HepG2 (cell line): ENCODE measurements around the gene PIR. TPM values are rescaled to one million over a fixed set of nuclear protein-coding genes. Genes with fewer than 3 reads are reported as not detected.

Experiments used
- ATAC-seq: fragments of 200-7000 bp; cut with Tn5 transposase; 3 replicates; pipeline ENCODE4 v1.9.1; 2020; ENCODE audit warnings: mild to moderate bottlenecking, moderate library complexity
- BruUV-seq: library from RNA; stranded (reverse); fragments of 400-500 nt; replicated peaks from 2 replicates; lab custom pipeline; 2021; lab: Mats Ljungman, UMichigan
- CTCF ChIA-PET: fragments of 300-600 bp; formaldehyde crosslinking; extraction: SDS; loops from one replicate; lab custom pipeline; 2021; ENCODE audit warnings: low total read pairs, inconsistent platforms, low intra/inter-chr PET ratio; lab: Yijun Ruan, JAX
- POLR2A ChIA-PET: fragments of 350-600 bp; sonication (Branson Sonifier 250); formaldehyde crosslinking; loops from one replicate; lab custom pipeline; 2020; ENCODE audit warnings: antibody characterized with exemption, inconsistent platforms; lab: Yijun Ruan, JAX
- DNase-seq: peaks from one replicate; pipeline ENCODE4 v3.0.0-alpha.2; 2015; ENCODE audit warnings: low spot score
- FAIRE-seq: peaks from 3 replicates; lab custom pipeline; 2011; peaks lifted over from hg19 to GRCh38; lab: Jason Lieb, UNC
- H2AFZ ChIP-seq: one replicate; pipeline ENCODE4 v1.6.1; 2011; ENCODE audit warnings: low read length, inconsistent platforms
- H3K27ac ChIP-seq: fragments of 300-600 bp; 3 replicates; pipeline ENCODE4 v1.8.0; 2011; ENCODE audit warnings: mixed run types, mild to moderate bottlenecking, mixed read lengths, low read length, inconsistent platforms; ENCODE audit not compliant: insufficient read depth; ENCODE audit errors: extremely low read length
- H3K27me3 ChIP-seq, 2 experiments: fragments of 200-600 bp in 1 of 2; 2 replicates in 1 of 2; 3 replicates in 1 of 2; pipeline versions ENCODE4 v1.6.0 to v1.8.0; 2011; ENCODE audit warnings: low read length in 2 of 2, mild to moderate bottlenecking in 2 of 2, moderate library complexity in 2 of 2, inconsistent platforms in 1 of 2; ENCODE audit not compliant: insufficient read depth in 2 of 2, control insufficient read depth in 1 of 2
- H3K36me3 ChIP-seq, 2 experiments: fragments of 200-600 bp in 1 of 2; replicated peaks in 1 of 2; 2 replicates in 1 of 2; 3 replicates in 1 of 2; pipeline versions ENCODE4 v1.5.1 to v1.8.0; 2011; ENCODE audit warnings: low read length in 2 of 2, inconsistent platforms in 1 of 2; ENCODE audit not compliant: insufficient read depth in 2 of 2, control insufficient read depth in 1 of 2
- H3K4me1 ChIP-seq: 2 replicates; pipeline ENCODE4 v1.5.1; 2012; ENCODE audit warnings: low read length, inconsistent platforms; ENCODE audit not compliant: insufficient read depth
- H3K4me2 ChIP-seq: 2 replicates; pipeline ENCODE4 v1.6.0; 2011; ENCODE audit warnings: low read depth, low read length, inconsistent platforms
- H3K4me3 ChIP-seq, 3 experiments: fragments of 200-600 bp in 1 of 3; sonication (generic), shearing (Covaris generic) in 1 of 3; replicated peaks in 1 of 3; 2 replicates each; pipeline ENCODE4 v1.5.1; 2011 to 2016; ENCODE audit warnings: low read length in 3 of 3, inconsistent platforms in 2 of 3, low read depth in 2 of 3, mild to moderate bottlenecking in 2 of 3, control low read depth in 1 of 3, mixed read lengths in 1 of 3; ENCODE audit not compliant: insufficient read depth in 1 of 3
- H3K79me2 ChIP-seq: one replicate; pipeline ENCODE4 v1.6.1; 2011; ENCODE audit warnings: low read length, inconsistent platforms; ENCODE audit not compliant: insufficient read depth
- H3K9ac ChIP-seq: 2 replicates; pipeline ENCODE4 v1.6.0; 2011; ENCODE audit warnings: mild to moderate bottlenecking, low read depth, low read length, inconsistent platforms; ENCODE audit not compliant: insufficient read depth
- H3K9me3 ChIP-seq: 2 replicates; pipeline ENCODE4 v1.5.1; 2012; ENCODE audit warnings: mild to moderate bottlenecking, low read length
- H4K20me1 ChIP-seq: 2 replicates; pipeline ENCODE4 v1.6.0; 2011; ENCODE audit warnings: inconsistent platforms, mild to moderate bottlenecking, low read length, moderate library complexity; ENCODE audit not compliant: insufficient read depth
- AGO1 ChIP-seq: fragments of 200-400 bp; formaldehyde crosslinking; IDR thresholded peaks from 2 replicates; pipeline ENCODE4 v1.6.1; 2017; ENCODE audit warnings: mild to moderate bottlenecking, low read depth, low read length, moderate library complexity; ENCODE audit not compliant: poor library complexity, severe bottlenecking
- CHD2 ChIP-seq: IDR thresholded peaks from 2 replicates; pipeline ENCODE4 v1.6.1; 2011; ENCODE audit warnings: low read depth, low read length, improper control_type of control experiment
- CTCF ChIP-seq: sonication (generic); formaldehyde crosslinking; IDR thresholded peaks from 2 replicates; pipeline ENCODE4 v1.5.0; 2020; ENCODE audit warnings: mild to moderate bottlenecking, missing genetic modification reagents, moderate library complexity
- GPBP1L1 ChIP-seq: sonication (generic); formaldehyde crosslinking; IDR thresholded peaks from 2 replicates; pipeline ENCODE4 v1.5.0; 2020; ENCODE audit warnings: mild to moderate bottlenecking, missing genetic modification reagents
- PATZ1 ChIP-seq: sonication (generic); formaldehyde crosslinking; IDR thresholded peaks from 2 replicates; pipeline ENCODE4 v1.4.0; 2020; ENCODE audit warnings: missing genetic modification reagents
- SOX13 ChIP-seq, 3 experiments: fragments of 450-650 bp in 1 of 3; sonication (generic) in 1 of 3; formaldehyde crosslinking in 1 of 3; IDR thresholded peaks in 2 of 3; conservative IDR thresholded peaks in 1 of 3; 2 replicates each; pipeline versions ENCODE4 v1.5.0 to v1.6.1; 2016 to 2020; ENCODE audit warnings: antibody characterized with exemption in 1 of 3, mild to moderate bottlenecking in 1 of 3, missing compliant biosample characterization in 1 of 3, missing genetic modification reagents in 1 of 3, moderate library complexity in 1 of 3
- ZFX ChIP-seq: sonication (generic); formaldehyde crosslinking; IDR thresholded peaks from 2 replicates; pipeline ENCODE4 v1.4.0; 2020; ENCODE audit warnings: mild to moderate bottlenecking, low read depth, missing genetic modification reagents, moderate library complexity
- ZNF10 ChIP-seq: sonication (generic); formaldehyde crosslinking; IDR thresholded peaks from 2 replicates; pipeline ENCODE4 v1.4.0; 2020; ENCODE audit warnings: mild to moderate bottlenecking, low read depth, missing genetic modification reagents, borderline replicate concordance
- ZNF431 ChIP-seq: sonication (generic); formaldehyde crosslinking; IDR thresholded peaks from 2 replicates; pipeline ENCODE4 v1.9.0; 2022; ENCODE audit warnings: missing genetic modification reagents, low read depth, mild to moderate bottlenecking, borderline replicate concordance
- WGBS: methylation state at CpG from one replicate; pipeline ENCODE4 v1.1.6; 2017; ENCODE audit warnings: low lambda C conversion rate; 5-methylcytosine and 5-hydroxymethylcytosine counted together
- in situ Hi-C: cut with HindIII; loops from 2 replicates; pipeline ENCODE4 v1.10.0; 2017; ENCODE audit warnings: low pct_unique_long_range_greater_than_20kb; ENCODE audit not compliant: extremely low pct_ligation_motif_present
- intact Hi-C: fragments of 100-400 bp; cut with micrococcal nuclease; formaldehyde crosslinking; loops from one replicate; pipeline ENCODE4 v1.10.0; 2022; ENCODE audit not compliant: unreplicated experiment
- polyA plus RNA-seq, 8 experiments: library from polyadenylated mRNA; depleted of rRNA in 3 of 8; stranded (reverse) in 7 of 8; unstranded in 1 of 8; fragments of >200 nt; fragmentation: Illumina TruSeq in 4 of 8; extraction: Trizol in 4 of 8; gene quantifications; 2 replicates each; pipeline versions ENCODE4 v1.2.1 to v1.2.3, GENCODE V29; 2011 to 2016; ENCODE audit warnings: low read depth in 4 of 8, missing spikeins in 1 of 8, mixed read lengths in 1 of 8; ENCODE audit not compliant: insufficient read depth in 1 of 8
- total RNA-seq, 5 experiments: library from RNA; depleted of rRNA; stranded (reverse); fragments of >200 nt; fragmentation: Illumina TruSeq; extraction: Trizol; gene quantifications; 2 replicates each; pipeline ENCODE4 v1.2.3, GENCODE V29; 2016; ENCODE audit warnings: low read depth in 1 of 5

PIR gene
- total and polyA plus RNA-seq, 2 of the 13 experiments (the other 11 are each of a cell fraction or from before 2014, with no cell fraction given) = 12.2 to 38.0 TPM

GRCh38 chrX:15382813-15383212 is 110.3 kb downstream of the PIR start:
- ChIA-PET POLR2A (no interaction called here), CTCF (no interaction called here)
- WGBS = 92% methylated on average over 7 of the region's 8 CpGs
- Histone ChIP-seq H3K4me1 (peaks cover 14% of the 10 kb centered on the region), H4K20me1 (no peaks in the 10 kb centered on the region), H3K27ac (no peak overlapping the region), H3K36me3 (no peaks in the 10 kb centered on the region), H3K9ac (no peak overlapping the region), H3K79me2 (no peaks in the 10 kb centered on the region), H3K9me3 (no peaks in the 10 kb centered on the region), H3K4me3 (no peak overlapping the region), H3K4me2 (no peak overlapping the region), H2AFZ (no peak overlapping the region), H3K27me3 (no peaks in the 10 kb centered on the region)
- BruUV-seq = no TSS peak
- FAIRE-seq (no peak), DNase-seq (no peak), ATAC-seq (no peak)
- in situ Hi-C loops (no loop called here), intact Hi-C loops (no loop called here)
- no peak for TF ChIP-seq GPBP1L1 (CRISPR knock-in tag)
- 0 out of 2 replicates have a peak, but pooled peaks have one; percentile 3 for TF ChIP-seq CTCF (CRISPR knock-in tag)

GRCh38 chrX:15376956-15377355 is 116.2 kb downstream of the PIR start:
- H3K9me3 ChIP-seq = no peaks in the 10 kb centered on the region
- no peak overlapping the region for H3K9ac ChIP-seq
- CTCF ChIA-PET = no interaction called here
- in situ Hi-C loops = no loop called here
- no peaks in the 10 kb centered on the region for H3K79me2 ChIP-seq
- no peaks in the 10 kb centered on the region for H4K20me1 ChIP-seq
- DNase-seq = no peak
- POLR2A ChIA-PET = no interaction called here
- no peak overlapping the region for H3K4me3 ChIP-seq
- BruUV-seq = no TSS peak
- WGBS = 100% methylated on average over 1 of the region's 1 CpG
- intact Hi-C loops = no loop called here
- no peak overlapping the region for H3K4me2 ChIP-seq
- no peak overlapping the region for H2AFZ ChIP-seq
- no peaks in the 10 kb centered on the region for H3K27me3 ChIP-seq
- no peak for FAIRE-seq
- no peak overlapping the region for H3K27ac ChIP-seq
- H3K36me3 ChIP-seq = no peaks in the 10 kb centered on the region
- no peaks in the 10 kb centered on the region for H3K4me1 ChIP-seq
- ATAC-seq = no peak
- TF ChIP-seq CHD2 (no peak), AGO1 (no peak), PATZ1 (CRISPR knock-in tag) (no peak), ZNF431 (CRISPR knock-in tag) (no peak), SOX13 (IDR thresholded peaks at IDR 0.05) (no peak), SOX13 (CRISPR knock-in tag; conservative IDR thresholded peaks at IDR 0.05 in 1 of 2, IDR thresholded peaks at IDR 0.05 in 1 of 2) (no peak), ZFX (CRISPR knock-in tag) (no peak), ZNF10 (CRISPR knock-in tag) (no peak)
